ENCODE data around the gene APOD.
"Not testable (repeated sequence)": the region's sequence is repeated elsewhere in the genome, so short reads cannot be mapped to it uniquely, and the experiment has no call there.

The APOD gene

DNA sequence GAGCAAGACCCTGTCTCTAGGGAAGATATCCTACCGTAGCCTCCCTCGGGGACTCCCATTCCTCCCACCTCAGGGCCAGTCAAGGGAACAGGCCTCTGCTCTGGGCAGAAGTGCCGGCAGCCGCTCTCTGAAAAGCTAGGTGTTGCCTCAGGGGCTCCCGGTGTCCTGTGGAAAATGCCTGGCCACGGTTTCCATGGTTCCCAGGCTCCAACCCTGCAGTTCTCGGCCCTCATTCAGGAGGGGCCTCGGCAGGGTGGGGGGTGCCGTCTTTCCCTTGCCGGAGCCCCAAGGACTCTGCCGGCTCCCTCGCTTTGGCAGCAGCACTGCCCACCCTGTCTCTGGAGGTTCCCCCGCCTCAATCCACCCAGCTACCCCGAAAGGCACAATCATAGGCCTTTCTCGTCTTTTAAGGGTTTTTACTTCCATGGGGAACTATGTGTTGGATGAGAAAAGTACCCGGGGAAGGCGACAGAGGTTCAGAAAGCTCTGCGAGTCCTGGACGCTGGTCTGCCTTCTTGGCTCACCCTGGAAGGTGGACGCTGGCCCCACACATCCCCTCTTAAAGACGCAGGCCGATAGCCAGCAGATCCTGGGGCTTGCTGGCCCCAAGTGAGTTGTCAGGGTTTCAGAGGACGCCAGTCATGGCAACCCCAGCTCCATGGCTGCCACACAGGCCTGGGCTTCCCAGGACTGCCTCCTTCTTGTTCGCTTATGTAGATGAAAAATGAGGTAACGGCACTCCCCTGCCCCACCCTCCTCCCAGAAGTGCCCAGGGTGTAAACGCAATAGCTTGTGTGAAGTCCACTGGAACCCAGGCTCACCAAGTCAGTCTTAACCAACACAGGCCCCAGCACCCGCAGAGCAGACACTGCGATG, 34.3 kb upstream of the APOD start:
- DNase-seq = not testable (repeated sequence)

DNA sequence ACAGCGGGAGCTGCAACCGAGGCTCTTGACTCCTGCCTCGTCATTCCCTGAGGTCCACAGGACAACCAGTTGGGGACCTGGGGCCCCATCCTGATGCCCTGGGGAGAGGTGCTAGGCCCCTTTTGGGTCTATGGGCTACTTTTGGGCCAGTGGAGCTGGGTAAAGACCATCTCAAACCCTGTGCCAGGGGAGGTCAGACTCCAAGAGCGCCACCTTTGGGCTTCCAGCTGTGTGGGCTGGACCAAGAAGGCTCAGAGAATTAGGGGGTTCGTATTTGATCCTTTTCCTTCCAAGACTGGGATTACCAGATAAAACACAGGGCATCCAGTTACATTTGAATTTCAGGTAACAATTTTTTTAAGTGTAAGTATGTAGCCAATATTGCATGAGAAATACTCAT, 33.4 kb upstream of the APOD start:
- DNase-seq = not testable (repeated sequence)

GRCh38 chr3:195616681-195617080, 32.9 kb upstream of the APOD start:
- no peak for DNase-seq

GRCh38 chr3:195615952-195616537, 32.3 kb upstream of the APOD start:
- not testable (repeated sequence) for DNase-seq

DNA sequence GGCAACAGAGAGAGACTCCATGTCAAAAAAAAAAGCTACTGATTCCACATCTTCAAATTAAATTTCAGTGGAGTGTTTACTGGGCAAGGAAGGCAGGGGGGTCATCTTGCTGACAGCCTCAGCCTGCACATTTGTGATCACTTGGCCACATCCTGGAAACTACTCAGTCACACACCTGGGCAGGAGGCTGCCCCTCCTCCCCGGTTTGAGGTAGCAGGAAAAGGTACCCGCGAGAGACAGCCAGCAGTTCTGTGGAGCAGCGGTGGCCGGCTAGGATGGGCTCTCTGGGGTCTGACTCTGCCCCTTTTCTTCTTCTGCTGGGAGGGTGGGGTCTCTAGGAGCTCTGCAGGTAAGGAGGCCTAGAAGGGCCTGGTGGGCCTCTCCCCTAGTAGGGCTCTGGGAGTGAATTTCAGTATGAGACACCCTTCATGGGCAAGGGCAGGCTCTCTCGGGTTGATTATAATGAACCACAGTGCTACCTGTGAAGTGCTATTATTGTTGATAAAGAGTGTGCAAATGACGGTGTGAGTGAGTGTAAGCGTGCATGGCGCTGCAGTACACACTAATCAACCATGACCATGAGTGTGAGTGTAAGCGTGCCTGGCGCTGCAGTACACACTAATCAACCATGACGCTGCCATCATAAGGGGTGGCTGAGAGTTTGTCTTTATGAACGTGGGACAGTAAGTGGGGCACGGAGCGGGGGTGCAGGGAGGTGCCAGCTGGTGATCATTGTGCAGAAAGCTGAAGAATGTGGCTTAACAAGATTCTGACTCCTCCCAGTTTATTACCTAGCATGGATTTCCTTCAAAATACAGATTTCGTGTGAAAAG, 31.1 kb upstream of the APOD start:
- not testable (repeated sequence) for DNase-seq

DNA sequence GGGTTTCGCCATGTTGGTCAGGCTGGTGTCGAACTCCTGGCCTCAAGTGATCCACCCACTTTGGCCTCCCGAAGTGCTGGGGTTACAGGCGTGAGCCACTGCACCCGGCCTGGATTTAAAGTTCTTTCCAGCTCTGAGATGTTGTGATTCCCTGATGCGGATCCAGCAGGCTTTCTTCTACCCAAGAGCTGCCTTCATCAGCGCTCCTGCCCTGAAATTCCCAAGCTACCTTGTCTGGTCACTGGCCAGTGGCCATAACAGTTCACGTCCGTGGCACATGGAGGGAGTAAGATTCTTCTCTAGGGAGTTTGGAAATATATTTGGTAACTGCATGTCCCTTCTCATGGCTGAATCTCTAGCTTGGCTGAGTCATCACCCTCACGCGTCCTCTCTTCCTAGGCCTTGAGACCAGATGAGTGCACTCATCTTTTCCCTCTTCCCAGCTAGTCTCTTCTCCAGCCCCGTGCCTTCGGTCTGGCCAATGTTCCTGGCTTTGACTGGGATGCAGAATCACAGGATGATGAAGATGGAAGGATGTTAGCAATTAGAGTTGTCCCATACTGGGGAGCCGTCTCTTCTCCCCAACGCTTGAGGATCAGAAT, 29.8 kb upstream of the APOD start:
- no peak for DNase-seq

DNA sequence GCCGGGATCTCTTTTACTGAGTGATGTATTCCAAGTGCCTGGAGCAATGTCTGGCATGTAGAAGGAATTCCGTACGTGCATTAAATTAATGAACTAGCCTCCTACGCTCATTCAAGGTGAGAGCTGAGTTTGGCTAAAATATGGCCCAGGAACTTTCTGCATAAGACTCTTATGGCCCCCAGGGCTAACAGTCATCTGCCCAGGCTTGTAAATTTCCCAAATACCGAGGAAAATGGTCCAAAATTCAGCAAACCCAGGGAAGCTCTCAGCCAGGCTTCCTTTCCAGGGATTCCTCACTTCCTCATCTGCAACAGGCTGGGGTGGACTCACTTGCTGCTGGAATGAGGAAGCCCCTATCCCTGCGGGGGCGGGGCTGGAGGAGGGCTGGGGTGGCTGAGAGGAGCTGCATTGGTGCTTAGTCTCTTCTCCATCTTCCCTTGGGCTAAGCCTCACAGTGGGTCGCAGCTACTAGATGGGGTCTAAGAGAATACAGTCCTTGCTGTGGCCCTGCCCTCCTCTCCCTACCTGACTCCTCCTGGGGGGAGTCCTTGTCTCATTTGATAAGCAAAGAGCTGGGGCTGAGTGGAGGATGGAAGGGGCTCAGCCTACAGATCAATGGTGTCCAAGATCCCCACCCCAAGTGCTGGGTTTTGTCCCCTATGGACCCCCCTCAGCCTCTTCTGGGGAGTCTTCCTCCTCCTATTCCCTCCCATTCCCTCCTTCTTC, 28.5 kb upstream of the APOD start:
- no peak for DNase-seq

DNA sequence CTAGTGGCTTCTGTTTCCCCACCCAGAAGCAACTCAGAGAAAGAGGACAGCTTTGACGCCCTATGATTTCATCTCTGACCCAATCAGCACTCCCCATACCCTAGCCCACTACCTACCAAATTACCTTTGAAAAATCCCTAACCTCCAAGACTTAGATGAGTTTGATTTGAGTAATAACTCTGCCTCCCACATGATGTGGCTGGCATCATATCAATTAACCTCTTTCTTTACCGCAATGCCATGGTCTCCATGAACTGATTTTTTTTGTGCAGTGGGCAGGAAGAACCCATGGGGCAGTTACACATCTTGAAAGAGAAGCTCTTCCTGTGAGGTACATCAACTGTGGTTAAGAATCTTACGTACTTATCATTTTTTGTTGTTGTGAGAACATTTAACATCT, 25.5 kb upstream of the APOD start:
- no peak for DNase-seq

GRCh38 chr3:195601785-195602184, 18.0 kb upstream of the APOD start:
- not testable (repeated sequence) for DNase-seq

DNA sequence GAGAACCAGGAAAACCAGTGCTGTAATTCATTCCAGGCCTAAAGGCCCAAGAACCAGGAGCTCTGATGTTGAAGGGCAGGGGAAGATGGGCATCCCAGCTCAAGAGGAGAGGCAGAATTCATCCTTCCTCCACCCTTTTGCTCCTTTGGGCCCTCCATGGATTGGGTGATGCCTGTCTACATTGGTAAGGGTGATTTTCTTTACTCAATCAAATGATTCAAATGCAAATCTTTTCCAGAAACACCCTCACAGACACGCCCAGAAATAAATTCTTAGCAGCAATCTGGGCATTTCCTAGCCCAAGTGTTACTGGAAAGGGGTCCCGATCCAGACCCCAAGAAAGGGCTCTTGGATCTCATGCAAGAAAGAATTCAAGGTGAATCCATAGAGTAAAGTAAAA, 17.6 kb upstream of the APOD start:
- no peak for DNase-seq

DNA sequence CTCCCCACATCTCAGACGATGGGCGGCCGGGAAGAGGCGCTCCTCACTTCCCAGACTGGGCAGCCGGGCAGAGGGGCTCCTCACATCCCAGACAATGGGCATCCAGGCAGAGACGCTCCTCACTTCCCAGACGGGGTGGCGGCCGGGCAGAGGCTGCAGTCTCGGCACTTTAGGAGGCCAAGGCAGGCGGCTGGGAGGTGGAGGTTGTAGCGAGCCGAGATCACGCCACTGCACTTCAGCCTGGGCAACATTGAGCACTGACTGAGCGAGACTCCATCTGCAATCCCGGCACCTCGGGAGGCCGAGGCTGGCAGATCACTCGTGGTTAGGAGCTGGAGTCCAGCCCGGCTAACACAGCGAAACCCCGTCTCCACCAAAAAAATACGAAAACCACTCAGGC, 16.2 kb upstream of the APOD start:
- not testable (repeated sequence) for DNase-seq

DNA sequence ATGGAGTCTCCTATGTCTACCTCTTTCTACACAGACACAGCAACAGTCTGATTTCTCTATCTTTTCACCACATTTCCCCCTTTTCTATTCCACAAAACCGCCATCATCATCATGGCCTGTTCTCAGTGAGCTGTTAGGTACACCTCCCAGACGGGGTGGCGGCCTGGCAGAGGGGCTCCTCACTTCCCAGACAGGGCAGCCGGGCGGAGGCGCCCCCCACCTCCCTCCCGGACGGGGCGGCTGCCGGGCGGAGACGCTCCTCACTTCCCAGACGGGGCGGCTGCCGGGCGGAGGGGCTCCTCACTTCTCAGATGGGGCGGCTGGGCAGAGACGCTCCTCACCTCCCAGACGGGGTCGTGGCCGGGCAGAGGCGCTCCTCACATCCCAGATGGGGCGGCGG, 15.8 kb upstream of the APOD start:
- not testable (repeated sequence) for DNase-seq

- DNase-seq = no peak
Observed at GRCh38 chr3:195597848-195598247, 14.1 kb upstream of the APOD start.

DNA sequence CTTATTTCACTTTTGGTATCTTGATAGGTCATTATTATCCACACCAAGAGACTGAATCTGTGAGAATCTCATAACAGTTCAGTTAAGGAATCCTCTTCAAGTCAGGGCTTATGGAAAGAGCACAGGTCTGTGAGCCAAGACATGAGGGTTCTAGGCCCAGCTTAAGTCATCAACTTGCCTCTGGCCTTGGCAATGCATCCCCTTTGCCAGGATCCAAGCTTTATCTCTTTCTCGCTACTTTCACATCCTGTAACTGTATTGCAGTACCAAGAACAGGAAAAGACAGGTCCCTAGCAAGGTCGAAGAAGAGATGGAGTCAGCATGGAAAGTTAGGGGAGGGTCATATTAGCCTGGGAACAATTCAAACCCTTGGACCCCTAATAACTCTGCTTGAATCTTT, 13.5 kb upstream of the APOD start:
- DNase-seq = no peak

- DNase-seq = no peak
Observed at GRCh38 chr3:195596765-195597171, 13.0 kb upstream of the APOD start.

GRCh38 chr3:195595785-195596531, 12.2 kb upstream of the APOD start:
- no peak for DNase-seq

- DNase-seq = no peak
Observed at GRCh38 chr3:195591852-195592251, 8.1 kb upstream of the APOD start.

DNA sequence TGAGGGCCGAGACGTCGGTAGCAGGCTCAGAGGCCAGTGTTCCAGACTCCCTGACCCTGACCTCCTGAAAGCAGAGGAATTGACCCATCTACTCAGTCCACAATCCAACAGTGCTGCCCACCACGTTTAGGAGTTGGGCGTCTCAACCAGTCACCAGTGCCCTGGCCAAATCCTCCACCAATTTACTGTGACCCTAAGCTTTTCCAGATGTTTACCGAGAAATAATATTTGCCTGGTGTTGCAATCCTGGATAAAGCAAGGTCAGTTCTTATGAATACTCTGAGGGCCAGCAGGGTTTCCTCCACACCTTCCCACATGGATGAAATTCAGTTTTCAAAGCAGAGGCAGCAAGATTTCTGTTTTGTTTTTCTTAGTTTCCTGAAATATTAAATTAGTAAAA, 7.5 kb upstream of the APOD start:
- DNase-seq = no peak

GRCh38 chr3:195590381-195590780, 6.6 kb upstream of the APOD start:
- not testable (repeated sequence) for DNase-seq

GRCh38 chr3:195589796-195590195, 6.1 kb upstream of the APOD start:
- not testable (repeated sequence) for DNase-seq

- DNase-seq = no peak
Observed at GRCh38 chr3:195587824-195588223, 4.1 kb upstream of the APOD start.

DNA sequence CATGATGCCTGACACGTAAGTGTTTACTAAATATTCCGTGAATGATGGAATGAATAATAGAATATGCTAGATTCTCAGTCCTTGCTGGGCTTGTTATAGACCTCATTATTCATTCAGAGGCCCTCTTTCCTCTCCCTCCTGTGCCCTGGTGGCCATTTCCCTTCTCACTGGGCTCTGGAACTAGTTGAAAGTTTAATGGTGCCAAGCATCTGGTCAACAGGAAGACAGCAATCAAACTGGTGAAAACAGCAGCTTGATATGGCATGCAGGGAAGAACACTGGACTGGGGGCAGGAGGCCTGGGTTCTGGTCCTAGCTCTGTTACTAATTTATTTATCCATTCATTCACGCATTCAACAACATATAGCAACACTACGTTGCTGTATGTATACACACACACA, 3.7 kb upstream of the APOD start:
- DNase-seq = no peak

All from stimulated activated CD4-positive, alpha-beta T cell treated with anti-CD3 and anti-CD28 coated beads, Interleukin-1b, Interleukin-23, amount 100 ng/mL, for 48 hours (primary cell).